OCI-LY1 (cell line): ENCODE data around the gene CD209.

Experiments used
- CTCF ChIP-seq: fragments of 200-600 bp; sonication (generic), shearing (Covaris generic); IDR thresholded peaks from 2 replicates; pipeline ENCODE4 v1.5.1; 2017; ENCODE audit warnings: mild to moderate bottlenecking, antibody characterized with exemption, low read length, moderate library complexity, mixed read lengths
- EZH2 ChIP-seq: fragments of 200-600 bp; sonication (generic), shearing (Covaris generic); IDR thresholded peaks from 2 replicates; pipeline ENCODE4 v1.8.0; 2017; ENCODE audit warnings: borderline replicate concordance, mixed run types, mild to moderate bottlenecking, antibody characterized with exemption, low read length, moderate library complexity, mixed read lengths

GRCh38 chr19:7788933-7789323, 41.6 kb upstream of the CD209 start:
- TF ChIP-seq CTCF (no peak), EZH2 (no peak)
